HepG2 (cell line): ENCODE measurements around the gene POU4F3. TPM values are rescaled to one million over a fixed set of nuclear protein-coding genes. Genes with fewer than 3 reads are reported as not detected.

Experiments used
- ATAC-seq: fragments of 200-7000 bp; cut with Tn5 transposase; 3 replicates; pipeline ENCODE4 v1.9.1; 2020; ENCODE audit warnings: mild to moderate bottlenecking, moderate library complexity
- BruUV-seq: library from RNA; stranded (reverse); fragments of 400-500 nt; replicated peaks from 2 replicates; lab custom pipeline; 2021; lab: Mats Ljungman, UMichigan
- CTCF ChIA-PET: fragments of 300-600 bp; formaldehyde crosslinking; extraction: SDS; loops from one replicate; lab custom pipeline; 2021; ENCODE audit warnings: low total read pairs, inconsistent platforms, low intra/inter-chr PET ratio; lab: Yijun Ruan, JAX
- POLR2A ChIA-PET: fragments of 350-600 bp; sonication (Branson Sonifier 250); formaldehyde crosslinking; loops from one replicate; lab custom pipeline; 2020; ENCODE audit warnings: antibody characterized with exemption, inconsistent platforms; lab: Yijun Ruan, JAX
- DNase-seq: peaks from one replicate; pipeline ENCODE4 v3.0.0-alpha.2; 2015; ENCODE audit warnings: low spot score
- FAIRE-seq: peaks from 3 replicates; lab custom pipeline; 2011; peaks lifted over from hg19 to GRCh38; lab: Jason Lieb, UNC
- H2AFZ ChIP-seq: one replicate; pipeline ENCODE4 v1.6.1; 2011; ENCODE audit warnings: low read length, inconsistent platforms
- H3K27ac ChIP-seq: fragments of 300-600 bp; 3 replicates; pipeline ENCODE4 v1.8.0; 2011; ENCODE audit warnings: mixed run types, mild to moderate bottlenecking, mixed read lengths, low read length, inconsistent platforms; ENCODE audit not compliant: insufficient read depth; ENCODE audit errors: extremely low read length
- H3K27me3 ChIP-seq, 2 experiments: fragments of 200-600 bp in 1 of 2; 2 replicates in 1 of 2; 3 replicates in 1 of 2; pipeline versions ENCODE4 v1.6.0 to v1.8.0; 2011; ENCODE audit warnings: low read length in 2 of 2, mild to moderate bottlenecking in 2 of 2, moderate library complexity in 2 of 2, inconsistent platforms in 1 of 2; ENCODE audit not compliant: insufficient read depth in 2 of 2, control insufficient read depth in 1 of 2
- H3K36me3 ChIP-seq, 2 experiments: fragments of 200-600 bp in 1 of 2; replicated peaks in 1 of 2; 2 replicates in 1 of 2; 3 replicates in 1 of 2; pipeline versions ENCODE4 v1.5.1 to v1.8.0; 2011; ENCODE audit warnings: low read length in 2 of 2, inconsistent platforms in 1 of 2; ENCODE audit not compliant: insufficient read depth in 2 of 2, control insufficient read depth in 1 of 2
- H3K4me1 ChIP-seq: 2 replicates; pipeline ENCODE4 v1.5.1; 2012; ENCODE audit warnings: low read length, inconsistent platforms; ENCODE audit not compliant: insufficient read depth
- H3K4me2 ChIP-seq: 2 replicates; pipeline ENCODE4 v1.6.0; 2011; ENCODE audit warnings: low read depth, low read length, inconsistent platforms
- H3K4me3 ChIP-seq, 3 experiments: fragments of 200-600 bp in 1 of 3; sonication (generic), shearing (Covaris generic) in 1 of 3; replicated peaks in 1 of 3; 2 replicates each; pipeline ENCODE4 v1.5.1; 2011 to 2016; ENCODE audit warnings: low read length in 3 of 3, inconsistent platforms in 2 of 3, low read depth in 2 of 3, mild to moderate bottlenecking in 2 of 3, control low read depth in 1 of 3, mixed read lengths in 1 of 3; ENCODE audit not compliant: insufficient read depth in 1 of 3
- H3K79me2 ChIP-seq: one replicate; pipeline ENCODE4 v1.6.1; 2011; ENCODE audit warnings: low read length, inconsistent platforms; ENCODE audit not compliant: insufficient read depth
- H3K9ac ChIP-seq: 2 replicates; pipeline ENCODE4 v1.6.0; 2011; ENCODE audit warnings: mild to moderate bottlenecking, low read depth, low read length, inconsistent platforms; ENCODE audit not compliant: insufficient read depth
- H3K9me3 ChIP-seq: 2 replicates; pipeline ENCODE4 v1.5.1; 2012; ENCODE audit warnings: mild to moderate bottlenecking, low read length
- H4K20me1 ChIP-seq: 2 replicates; pipeline ENCODE4 v1.6.0; 2011; ENCODE audit warnings: inconsistent platforms, mild to moderate bottlenecking, low read length, moderate library complexity; ENCODE audit not compliant: insufficient read depth
- PATZ1 ChIP-seq: sonication (generic); formaldehyde crosslinking; IDR thresholded peaks from 2 replicates; pipeline ENCODE4 v1.4.0; 2020; ENCODE audit warnings: missing genetic modification reagents
- TGIF2 ChIP-seq: IDR thresholded peaks from 2 replicates; pipeline ENCODE4 v1.6.1; 2016; ENCODE audit warnings: control low read depth, missing compliant biosample characterization
- THAP9 ChIP-seq: sonication (generic); formaldehyde crosslinking; IDR thresholded peaks from 2 replicates; pipeline ENCODE4; 2020; ENCODE audit warnings: missing genetic modification reagents, mild to moderate bottlenecking, borderline replicate concordance
- YEATS2 ChIP-seq: sonication (generic); formaldehyde crosslinking; IDR thresholded peaks from 2 replicates; pipeline ENCODE4 v1.4.0; 2020; ENCODE audit warnings: missing genetic modification reagents, borderline replicate concordance
- ZNF569 ChIP-seq: sonication (generic); formaldehyde crosslinking; IDR thresholded peaks from 2 replicates; pipeline ENCODE4 v1.5.0; 2020; ENCODE audit warnings: mild to moderate bottlenecking, missing genetic modification reagents, moderate library complexity, borderline replicate concordance
- ZNF839 ChIP-seq: sonication (generic); formaldehyde crosslinking; IDR thresholded peaks from 2 replicates; pipeline ENCODE4 v1.4.0; 2020; ENCODE audit warnings: missing genetic modification reagents, mild to moderate bottlenecking, borderline replicate concordance
- WGBS: methylation state at CpG from one replicate; pipeline ENCODE4 v1.1.6; 2017; ENCODE audit warnings: low lambda C conversion rate; 5-methylcytosine and 5-hydroxymethylcytosine counted together
- in situ Hi-C: cut with HindIII; loops from 2 replicates; pipeline ENCODE4 v1.10.0; 2017; ENCODE audit warnings: low pct_unique_long_range_greater_than_20kb; ENCODE audit not compliant: extremely low pct_ligation_motif_present
- intact Hi-C: fragments of 100-400 bp; cut with micrococcal nuclease; formaldehyde crosslinking; loops from one replicate; pipeline ENCODE4 v1.10.0; 2022; ENCODE audit not compliant: unreplicated experiment
- polyA plus RNA-seq, 8 experiments: library from polyadenylated mRNA; depleted of rRNA in 3 of 8; stranded (reverse) in 7 of 8; unstranded in 1 of 8; fragments of >200 nt; fragmentation: Illumina TruSeq in 4 of 8; extraction: Trizol in 4 of 8; gene quantifications; 2 replicates each; pipeline versions ENCODE4 v1.2.1 to v1.2.3, GENCODE V29; 2011 to 2016; ENCODE audit warnings: low read depth in 4 of 8, missing spikeins in 1 of 8, mixed read lengths in 1 of 8; ENCODE audit not compliant: insufficient read depth in 1 of 8
- total RNA-seq, 5 experiments: library from RNA; depleted of rRNA; stranded (reverse); fragments of >200 nt; fragmentation: Illumina TruSeq; extraction: Trizol; gene quantifications; 2 replicates each; pipeline ENCODE4 v1.2.3, GENCODE V29; 2016; ENCODE audit warnings: low read depth in 1 of 5

POU4F3 gene
- total and polyA plus RNA-seq, 2 of the 13 experiments (the other 11 are each of a cell fraction or from before 2014, with no cell fraction given) = not detected

- no TSS peak for BruUV-seq
- Histone ChIP-seq H3K27me3 (peaks cover 6 to 60% of the 10 kb centered on the region in 2 experiments), H2AFZ (no peak overlapping the region), H3K36me3 (no peaks in the 10 kb centered on the region), H3K4me3 (no peak overlapping the region), H3K27ac (no peak overlapping the region), H3K9me3 (no peaks in the 10 kb centered on the region), H3K4me2 (no peak overlapping the region), H4K20me1 (no peaks in the 10 kb centered on the region), H3K79me2 (no peaks in the 10 kb centered on the region), H3K4me1 (no peaks in the 10 kb centered on the region), H3K9ac (no peak overlapping the region)
- WGBS = 77% methylated on average over 12 of the region's 12 CpGs
- ChIA-PET POLR2A (no interaction called here), CTCF (no interaction called here)
- TF ChIP-seq ZNF569 (no peak), TGIF2 (CRISPR knock-in tag) (no peak), PATZ1 (no peak), THAP9 (CRISPR knock-in tag) (no peak), YEATS2 (CRISPR knock-in tag) (no peak), ZNF839 (CRISPR knock-in tag) (no peak)
- ATAC-seq (no peak), DNase-seq (no peak), FAIRE-seq (no peak)
- in situ Hi-C loops (no loop called here), intact Hi-C loops (no loop called here)
Measured at GRCh38 chr5:146345240-146345577, 6.6 kb downstream of the POU4F3 start.
